ENCODE measurements around the gene SLC22A4.

The SLC22A4 gene

GRCh38 chr5:132363431-132364112 lies 69.4 kb downstream of the SLC22A4 start:
- DNase-seq (ENCODE audit: extremely low spot score), result no peak
- no peak for TF ChIP-seq CTCF (IDR thresholded peaks at IDR 0.05; ENCODE audit: control extremely low read depth, extremely low read depth, low read depth, missing control alignments)
- POLR2A ChIA-PET, result no interaction called here
- CTCF ChIA-PET, result no interaction called here

DNA sequence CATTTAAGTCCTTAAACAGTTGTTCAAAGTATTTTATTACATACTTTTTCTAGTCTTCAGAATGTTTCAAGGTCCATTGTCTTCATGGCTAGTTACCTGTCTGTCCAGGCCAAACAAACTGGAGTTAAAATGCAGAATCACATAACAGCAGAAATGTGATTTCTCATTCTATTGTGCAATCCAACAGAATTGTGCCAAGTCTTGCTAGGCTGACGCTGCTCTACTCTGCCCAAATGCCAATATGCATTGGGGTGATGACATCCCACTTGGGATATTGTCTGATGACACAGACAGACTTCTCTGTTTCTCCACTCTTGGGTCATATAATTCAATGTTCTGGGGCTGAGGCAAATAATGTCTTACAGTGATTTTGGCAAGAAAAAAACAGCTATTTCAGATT lies 70.1 kb downstream of the SLC22A4 start:
- CTCF ChIA-PET, result no interaction called here
- no peak for DNase-seq (ENCODE audit: extremely low spot score)
- no peak for TF ChIP-seq CTCF (IDR thresholded peaks at IDR 0.05; ENCODE audit: control extremely low read depth, extremely low read depth, low read depth, missing control alignments)
- POLR2A ChIA-PET, result no interaction called here

DNA sequence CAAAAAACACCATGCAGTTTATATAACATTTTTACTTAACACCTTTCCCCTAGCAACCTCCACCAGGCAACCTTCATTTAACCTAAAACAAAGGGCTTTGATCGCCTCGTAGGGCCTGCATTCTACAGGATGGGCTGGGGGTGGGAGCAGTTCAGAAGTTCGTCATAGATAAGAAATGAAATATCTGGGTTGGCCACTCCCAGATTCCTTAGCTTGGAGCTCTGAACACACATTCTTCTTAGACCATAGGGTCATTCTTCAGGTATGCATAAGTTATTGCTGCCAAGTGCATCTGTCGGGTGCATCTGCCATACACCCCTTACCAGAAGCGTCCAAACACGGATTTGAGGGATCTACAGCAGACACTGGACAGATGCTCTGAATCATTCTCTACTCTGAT lies 71.0 kb downstream of the SLC22A4 start:
- no peak for DNase-seq (ENCODE audit: extremely low spot score)
- ChIA-PET POLR2A (no interaction called here), CTCF (no interaction called here)
- TF ChIP-seq CTCF (IDR thresholded peaks at IDR 0.05; ENCODE audit: control extremely low read depth, extremely low read depth, low read depth, missing control alignments), result no peak

DNA sequence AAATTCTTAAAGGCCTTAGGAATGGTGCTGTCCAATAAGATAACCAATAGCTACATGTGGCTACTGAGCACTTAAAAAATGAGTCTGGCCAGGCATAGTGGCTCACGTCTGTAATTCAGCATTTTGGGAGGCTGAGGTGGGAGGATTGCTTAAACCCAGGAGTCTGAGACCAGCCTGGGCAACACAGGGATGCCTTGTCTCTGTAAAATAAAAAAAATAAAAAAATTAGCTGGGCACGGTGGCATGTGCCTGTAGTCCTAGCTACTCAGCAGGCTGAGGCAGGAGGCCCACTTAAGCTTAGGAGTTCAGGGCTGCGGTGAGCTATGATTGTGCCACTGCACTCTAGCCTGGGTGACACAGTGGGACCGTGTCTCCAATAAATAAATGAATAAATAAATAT lies 74.0 kb downstream of the SLC22A4 start:
- no peak for DNase-seq (ENCODE audit: extremely low spot score)
- CTCF ChIA-PET, result interaction anchor here (0.6 to 4.0 kb wide), 9 partner anchors 10 to 266 kb away, joined by 3 to 25 read pairs (median 3); no protein-coding TSS in a partner anchor
- TF ChIP-seq CTCF (IDR thresholded peaks at IDR 0.05; ENCODE audit: control extremely low read depth, extremely low read depth, low read depth, missing control alignments), result no peak
- POLR2A ChIA-PET, result interaction anchor here (0.7 to 0.9 kb wide), 2 partner anchors 64 to 123 kb away, joined by 3 read pairs; partner anchors contain the start of gene IRF1

- ChIA-PET CTCF (interaction anchor here (0.6 to 4.0 kb wide), 13 partner anchors 11 to 451 kb away, joined by 3 to 25 read pairs (median 3); no protein-coding TSS in a partner anchor), POLR2A (interaction anchor here (0.9 to 1.0 kb wide), 2 partner anchors 122 kb away, joined by 3 read pairs; partner anchors contain the start of gene IRF1)
- TF ChIP-seq CTCF (IDR thresholded peaks at IDR 0.05; ENCODE audit: control extremely low read depth, extremely low read depth, low read depth, missing control alignments), result no peak
- no peak for DNase-seq (ENCODE audit: extremely low spot score)
These were observed 74.8 kb downstream of the SLC22A4 start for GRCh38 chr5:132369007-132369473.

DNA sequence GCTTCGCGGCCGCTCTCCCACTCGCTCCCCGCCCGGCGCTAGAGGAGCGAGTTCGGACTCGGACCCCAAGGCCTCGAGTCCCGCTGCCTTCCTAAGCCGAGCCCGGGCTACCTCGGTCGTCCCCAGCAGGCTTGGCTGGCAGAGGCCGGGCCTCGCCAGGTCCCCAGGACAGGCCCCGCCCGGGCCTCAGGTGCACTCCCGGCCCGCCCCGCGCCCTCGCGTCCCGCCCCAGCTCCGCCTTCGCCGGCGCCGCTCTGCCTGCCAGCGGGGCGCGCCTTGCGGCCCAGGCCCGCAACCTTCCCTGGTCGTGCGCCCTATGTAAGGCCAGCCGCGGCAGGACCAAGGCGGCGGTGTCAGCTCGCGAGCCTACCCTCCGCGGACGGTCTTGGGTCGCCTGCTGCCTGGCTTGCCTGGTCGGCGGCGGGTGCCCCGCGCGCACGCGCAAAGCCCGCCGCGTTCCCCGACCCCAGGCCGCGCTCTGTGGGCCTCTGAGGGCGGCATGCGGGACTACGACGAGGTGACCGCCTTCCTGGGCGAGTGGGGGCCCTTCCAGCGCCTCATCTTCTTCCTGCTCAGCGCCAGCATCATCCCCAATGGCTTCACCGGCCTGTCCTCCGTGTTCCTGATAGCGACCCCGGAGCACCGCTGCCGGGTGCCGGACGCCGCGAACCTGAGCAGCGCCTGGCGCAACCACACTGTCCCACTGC lies 75.4 kb downstream of the SLC22A4 start, which contains the start of gene SLC22A5:
TSS of gene SLC22A5 (plus strand) at position 237 of the 707 bp plus-strand sequence. CDS start at position 500, 263 bp downstream.
- TF ChIP-seq CTCF (IDR thresholded peaks at IDR 0.05; ENCODE audit: control extremely low read depth, extremely low read depth, low read depth, missing control alignments), result no peak
- ChIA-PET CTCF (interaction anchor here (0.7 to 4.0 kb wide), 11 partner anchors 11 to 450 kb away, joined by 3 to 25 read pairs (median 3); no protein-coding TSS in a partner anchor), POLR2A (interaction anchor here (1.0 kb wide), 1 partner anchor 121 kb away, joined by 3 read pairs; the partner anchor contains the start of gene IRF1)
- peak; percentile 85 for DNase-seq (ENCODE audit: extremely low spot score)

Measured in GM10248 (cell line).